ENCODE data around the gene MED9. TPM values are rescaled to one million over a fixed set of nuclear protein-coding genes. Genes with fewer than 3 reads are reported as not detected.
"Not testable (repeated sequence)": the region's sequence is repeated elsewhere in the genome, so short reads cannot be mapped to it uniquely, and the experiment has no call there.

The MED9 gene
- total RNA-seq, 1 donor from 2014 or later = 13.8 TPM

GRCh38 chr17:17448076-17448475, 28.7 kb upstream of the MED9 start:
- H3K27me3 ChIP-seq = no peaks in the 10 kb centered on the region
- intact Hi-C loops (cut with DNase I) = no loop called here
- no peak for DNase-seq
- TF ChIP-seq, protein P1, sequence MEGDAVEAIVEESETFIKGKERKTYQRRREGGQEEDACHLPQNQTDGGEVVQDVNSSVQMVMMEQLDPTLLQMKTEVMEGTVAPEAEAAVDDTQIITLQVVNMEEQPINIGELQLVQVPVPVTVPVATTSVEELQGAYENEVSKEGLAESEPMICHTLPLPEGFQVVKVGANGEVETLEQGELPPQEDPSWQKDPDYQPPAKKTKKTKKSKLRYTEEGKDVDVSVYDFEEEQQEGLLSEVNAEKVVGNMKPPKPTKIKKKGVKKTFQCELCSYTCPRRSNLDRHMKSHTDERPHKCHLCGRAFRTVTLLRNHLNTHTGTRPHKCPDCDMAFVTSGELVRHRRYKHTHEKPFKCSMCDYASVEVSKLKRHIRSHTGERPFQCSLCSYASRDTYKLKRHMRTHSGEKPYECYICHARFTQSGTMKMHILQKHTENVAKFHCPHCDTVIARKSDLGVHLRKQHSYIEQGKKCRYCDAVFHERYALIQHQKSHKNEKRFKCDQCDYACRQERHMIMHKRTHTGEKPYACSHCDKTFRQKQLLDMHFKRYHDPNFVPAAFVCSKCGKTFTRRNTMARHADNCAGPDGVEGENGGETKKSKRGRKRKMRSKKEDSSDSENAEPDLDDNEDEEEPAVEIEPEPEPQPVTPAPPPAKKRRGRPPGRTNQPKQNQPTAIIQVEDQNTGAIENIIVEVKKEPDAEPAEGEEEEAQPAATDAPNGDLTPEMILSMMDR (IDR thresholded peaks at IDR 0.05) = no peak
- H3K9me3 ChIP-seq = no peaks in the 10 kb centered on the region
- no peak for ATAC-seq
- no peak overlapping the region for H3K4me3 ChIP-seq
- peaks cover 14% of the 10 kb centered on the region for H3K4me1 ChIP-seq
- no peaks in the 10 kb centered on the region for H3K36me3 ChIP-seq
- H3K27ac ChIP-seq = no peak overlapping the region

DNA sequence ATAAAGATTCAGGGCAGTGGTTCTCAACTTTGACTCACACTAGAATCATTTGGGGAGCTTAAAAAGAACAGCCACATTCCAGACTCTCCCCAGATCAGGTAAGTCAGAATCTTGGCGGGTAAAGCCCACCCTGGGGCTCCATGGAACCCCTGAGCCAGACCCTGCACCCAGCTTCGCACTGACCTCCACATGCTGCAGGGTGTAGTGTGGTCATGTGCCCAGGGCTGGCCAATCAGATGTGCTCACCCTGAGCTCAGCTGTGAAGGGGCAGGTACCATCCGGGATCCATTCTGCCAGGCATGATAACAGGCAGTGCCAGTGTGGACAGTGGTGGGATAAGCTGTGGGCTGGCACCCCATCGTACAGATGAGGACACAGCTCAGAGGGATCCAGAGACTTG, 28.1 kb upstream of the MED9 start:
- H3K27me3 ChIP-seq = no peaks in the 10 kb centered on the region
- intact Hi-C loops (cut with DNase I) = no loop called here
- peaks cover 14% of the 10 kb centered on the region for H3K4me1 ChIP-seq
- TF ChIP-seq, protein P1 (IDR thresholded peaks at IDR 0.05) = no peak
- ATAC-seq (no peak), DNase-seq (no peak)
- no peaks in the 10 kb centered on the region for H3K9me3 ChIP-seq
- H3K4me3 ChIP-seq = no peak overlapping the region
- no peaks in the 10 kb centered on the region for H3K36me3 ChIP-seq
- H3K27ac ChIP-seq = no peak overlapping the region

DNA sequence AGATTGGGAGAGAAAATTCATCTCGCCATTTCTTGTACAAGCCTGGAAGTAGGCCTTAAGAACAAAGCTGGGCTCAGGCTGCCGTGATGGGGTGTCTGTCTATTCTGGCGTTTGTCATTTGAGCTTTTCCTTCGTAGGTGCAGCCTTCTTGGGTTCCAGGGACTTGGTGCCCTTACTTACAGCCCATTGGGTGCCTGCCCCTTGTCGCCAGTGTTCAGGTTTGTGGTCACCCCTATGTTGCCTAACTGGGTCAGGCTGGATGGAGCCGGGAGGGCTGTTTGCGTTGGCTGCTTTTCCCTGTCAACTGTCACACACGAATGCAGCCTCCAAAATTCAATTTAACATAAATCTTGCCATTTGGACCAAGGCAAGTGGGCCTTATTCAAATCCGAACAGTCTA, 23.7 kb upstream of the MED9 start:
- H3K4me3 ChIP-seq = no peak overlapping the region
- no peaks in the 10 kb centered on the region for H3K9me3 ChIP-seq
- no peaks in the 10 kb centered on the region for H3K27me3 ChIP-seq
- H3K4me1 ChIP-seq = no peaks in the 10 kb centered on the region
- TF ChIP-seq, protein P1 (IDR thresholded peaks at IDR 0.05) = no peak
- no peak overlapping the region for H3K27ac ChIP-seq
- H3K36me3 ChIP-seq = no peaks in the 10 kb centered on the region
- no peak for ATAC-seq
- intact Hi-C loops (cut with DNase I) = no loop called here
- no peak for DNase-seq

GRCh38 chr17:17454276-17454675, 22.5 kb upstream of the MED9 start:
- intact Hi-C loops (cut with DNase I) = no loop called here
- Histone ChIP-seq H3K4me1 (no peaks in the 10 kb centered on the region), H3K9me3 (no peaks in the 10 kb centered on the region), H3K36me3 (no peaks in the 10 kb centered on the region), H3K4me3 (no peak overlapping the region), H3K27me3 (no peaks in the 10 kb centered on the region), H3K27ac (no peak overlapping the region)
- ATAC-seq = peak; percentile 75
- TF ChIP-seq, protein P1 (IDR thresholded peaks at IDR 0.05) = no peak
- no peak for DNase-seq

- DNase-seq; intact Hi-C loops (cut with DNase I); H3K36me3 ChIP-seq; H3K27ac ChIP-seq; H3K4me3 ChIP-seq; H3K9me3 ChIP-seq; H3K4me1 ChIP-seq; H3K27me3 ChIP-seq: not testable (repeated sequence)
- ATAC-seq = peak; percentile 55
Observed at GRCh38 chr17:17454700-17455099, 22.1 kb upstream of the MED9 start.

DNA sequence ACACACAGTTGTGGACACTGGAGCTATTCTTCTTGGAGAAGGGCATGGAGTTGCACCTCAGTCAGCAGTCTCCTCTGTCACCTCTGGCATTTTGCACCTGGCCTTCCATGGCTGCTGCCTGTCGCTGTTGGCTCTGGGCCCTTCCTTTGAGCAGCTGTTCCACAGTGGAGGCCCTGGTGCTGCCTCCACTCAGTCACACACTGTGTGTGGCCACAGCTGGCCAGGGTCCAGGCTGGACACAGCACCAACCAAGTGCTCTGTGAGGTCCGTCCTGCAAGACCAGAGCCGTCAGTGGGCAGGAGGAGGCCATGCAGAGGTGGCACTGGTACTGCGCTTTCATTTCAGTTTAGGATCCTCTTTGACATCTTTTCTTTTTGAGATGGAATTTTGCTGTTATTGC, 21.6 kb upstream of the MED9 start:
- Histone ChIP-seq H3K27ac (no peak overlapping the region), H3K9me3 (no peaks in the 10 kb centered on the region), H3K4me1 (no peaks in the 10 kb centered on the region), H3K4me3 (no peak overlapping the region), H3K27me3 (no peaks in the 10 kb centered on the region), H3K36me3 (no peaks in the 10 kb centered on the region)
- no peak for ATAC-seq
- TF ChIP-seq, protein P1 (IDR thresholded peaks at IDR 0.05) = no peak
- intact Hi-C loops (cut with DNase I) = no loop called here
- no peak for DNase-seq

Data from upper lobe of right lung (tissue), 1 donor.